Nephron (organoid): Measurements from ENCODE around the gene GALNT13.

ENCODE experiments used
- H3K27ac Mint-ChIP-seq, 3 experiments: 2 replicates each; pipeline ENCODE4 v1.8.0; 2020; ENCODE audit warnings: mixed read lengths in 3 of 3, mild to moderate bottlenecking in 2 of 3, moderate library complexity in 1 of 3
- H3K27me3 Mint-ChIP-seq: 2 replicates; pipeline ENCODE4 v1.8.0; 2021; ENCODE audit warnings: low read depth, mild to moderate bottlenecking, moderate library complexity, mixed read lengths
- H3K36me3 Mint-ChIP-seq: 2 replicates; pipeline ENCODE4 v1.8.0; 2020; ENCODE audit warnings: low read depth, mixed read lengths
- H3K4me1 Mint-ChIP-seq: 2 replicates; pipeline ENCODE4 v1.8.0; 2020; ENCODE audit warnings: mixed read lengths
- H3K4me3 Mint-ChIP-seq, 3 experiments: 2 replicates each; pipeline ENCODE4 v1.8.0; 2020; ENCODE audit warnings: mild to moderate bottlenecking in 3 of 3, mixed read lengths in 3 of 3, moderate library complexity in 2 of 3
- H3K9me3 Mint-ChIP-seq: 2 replicates; pipeline ENCODE4 v1.8.0; 2020; ENCODE audit warnings: mixed read lengths
- TF ChIP-seq, protein P1 (sequence below), 3 experiments: fragments of 200-600 bp; sonication (generic); IDR thresholded peaks; one replicate each; pipeline ENCODE4 v1.5.0; 2021; ENCODE audit warnings: antibody characterized with exemption in 3 of 3; ENCODE audit not compliant: unreplicated experiment in 3 of 3

GALNT13 gene

GRCh38 chr2:154455166-154455565, 583.4 kb downstream of the GALNT13 start:
- Mint-ChIP-seq H3K27ac (no peak overlapping the region), H3K4me3 (no peak overlapping the region), H3K4me1 (no peaks in the 10 kb centered on the region), H3K9me3 (no peaks in the 10 kb centered on the region), H3K27me3 (peaks cover 3% of the 10 kb centered on the region), H3K36me3 (no peaks in the 10 kb centered on the region)
- TF ChIP-seq, protein P1, sequence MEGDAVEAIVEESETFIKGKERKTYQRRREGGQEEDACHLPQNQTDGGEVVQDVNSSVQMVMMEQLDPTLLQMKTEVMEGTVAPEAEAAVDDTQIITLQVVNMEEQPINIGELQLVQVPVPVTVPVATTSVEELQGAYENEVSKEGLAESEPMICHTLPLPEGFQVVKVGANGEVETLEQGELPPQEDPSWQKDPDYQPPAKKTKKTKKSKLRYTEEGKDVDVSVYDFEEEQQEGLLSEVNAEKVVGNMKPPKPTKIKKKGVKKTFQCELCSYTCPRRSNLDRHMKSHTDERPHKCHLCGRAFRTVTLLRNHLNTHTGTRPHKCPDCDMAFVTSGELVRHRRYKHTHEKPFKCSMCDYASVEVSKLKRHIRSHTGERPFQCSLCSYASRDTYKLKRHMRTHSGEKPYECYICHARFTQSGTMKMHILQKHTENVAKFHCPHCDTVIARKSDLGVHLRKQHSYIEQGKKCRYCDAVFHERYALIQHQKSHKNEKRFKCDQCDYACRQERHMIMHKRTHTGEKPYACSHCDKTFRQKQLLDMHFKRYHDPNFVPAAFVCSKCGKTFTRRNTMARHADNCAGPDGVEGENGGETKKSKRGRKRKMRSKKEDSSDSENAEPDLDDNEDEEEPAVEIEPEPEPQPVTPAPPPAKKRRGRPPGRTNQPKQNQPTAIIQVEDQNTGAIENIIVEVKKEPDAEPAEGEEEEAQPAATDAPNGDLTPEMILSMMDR (IDR thresholded peaks at IDR 0.05; ENCODE audit: unreplicated experiment in 3 of 3), result no peak

DNA sequence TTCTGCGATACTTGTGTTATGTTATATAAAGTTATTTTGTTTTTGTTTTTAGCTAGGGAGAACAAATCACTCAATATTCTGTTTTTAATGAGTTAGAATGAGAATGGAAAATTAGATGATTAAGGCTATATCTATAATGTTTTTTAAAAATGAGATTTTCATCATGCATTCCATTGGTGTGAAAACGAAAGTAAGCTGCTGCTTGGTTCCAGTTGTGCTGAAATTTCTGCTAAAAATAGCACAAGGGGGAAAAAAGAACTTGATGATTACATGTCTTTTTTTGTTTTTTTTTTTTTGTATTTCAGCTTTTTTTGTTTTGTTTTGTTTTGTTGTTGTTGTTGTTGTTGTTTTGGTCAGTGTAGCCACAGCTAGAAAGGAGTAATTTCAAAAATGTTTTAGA, 584.1 kb downstream of the GALNT13 start:
- no peaks in the 10 kb centered on the region for H3K9me3 Mint-ChIP-seq
- TF ChIP-seq, protein P1 (IDR thresholded peaks at IDR 0.05; ENCODE audit: unreplicated experiment in 3 of 3), result no peak
- peaks cover 3% of the 10 kb centered on the region for H3K27me3 Mint-ChIP-seq
- H3K4me1 Mint-ChIP-seq, result no peaks in the 10 kb centered on the region
- no peak overlapping the region for H3K27ac Mint-ChIP-seq
- peak overlapping the region in 2 of 3 experiments; percentile 3 to 34 for H3K4me3 Mint-ChIP-seq
- H3K36me3 Mint-ChIP-seq, result no peaks in the 10 kb centered on the region

DNA sequence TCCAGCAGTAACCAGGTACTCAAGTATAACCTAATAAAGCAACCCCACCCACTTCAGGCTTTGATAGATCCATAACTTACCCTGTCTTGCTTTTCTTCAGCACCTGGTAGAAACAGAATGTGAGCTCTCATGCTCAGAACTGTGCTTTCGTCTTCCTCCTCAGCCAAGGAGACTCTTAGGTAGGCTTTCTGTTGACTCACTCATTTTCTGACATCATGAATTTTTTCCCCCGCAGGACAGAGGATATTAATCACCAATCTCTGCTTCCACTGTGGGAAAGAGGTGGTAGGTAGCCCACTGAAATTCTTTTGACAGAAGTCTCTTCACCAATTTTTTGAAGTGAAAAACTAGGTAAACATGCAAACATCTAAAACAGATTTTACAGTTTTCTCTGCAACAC, 585.6 kb downstream of the GALNT13 start:
- Mint-ChIP-seq H3K36me3 (no peaks in the 10 kb centered on the region), H3K4me1 (no peaks in the 10 kb centered on the region), H3K4me3 (no peak overlapping the region), H3K27ac (no peak overlapping the region), H3K27me3 (peaks cover 3% of the 10 kb centered on the region), H3K9me3 (no peaks in the 10 kb centered on the region)
- TF ChIP-seq, protein P1 (IDR thresholded peaks at IDR 0.05; ENCODE audit: unreplicated experiment in 3 of 3), result no peak

GRCh38 chr2:154459286-154459685, 587.6 kb downstream of the GALNT13 start:
- H3K27me3 Mint-ChIP-seq, result peaks cover 3% of the 10 kb centered on the region
- TF ChIP-seq, protein P1 (IDR thresholded peaks at IDR 0.05; ENCODE audit: unreplicated experiment in 3 of 3), result no peak
- H3K4me1 Mint-ChIP-seq, result no peaks in the 10 kb centered on the region
- no peaks in the 10 kb centered on the region for H3K9me3 Mint-ChIP-seq
- no peak overlapping the region for H3K4me3 Mint-ChIP-seq
- H3K36me3 Mint-ChIP-seq, result no peaks in the 10 kb centered on the region
- no peak overlapping the region for H3K27ac Mint-ChIP-seq

DNA sequence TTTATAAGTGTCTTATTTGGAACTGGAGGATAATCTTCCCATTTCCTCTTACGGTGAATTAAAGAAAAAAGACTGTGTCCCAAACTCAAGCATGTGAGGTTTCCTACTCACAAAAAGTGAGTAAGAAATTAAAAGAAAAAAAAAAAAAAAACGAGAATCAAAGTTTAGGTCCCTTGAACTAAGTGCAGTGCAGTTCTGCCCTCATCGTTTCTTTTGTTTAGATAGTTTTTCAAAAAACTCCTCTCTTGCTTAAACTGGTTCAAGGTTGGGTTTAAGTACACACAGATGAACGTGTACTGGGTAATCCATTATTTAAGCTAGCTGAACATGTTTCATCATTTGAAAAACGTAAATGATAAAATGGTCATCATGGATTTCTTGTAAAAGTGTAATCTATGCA, 590.9 kb downstream of the GALNT13 start:
- TF ChIP-seq, protein P1 (IDR thresholded peaks at IDR 0.05; ENCODE audit: unreplicated experiment in 3 of 3), result no peak
- H3K4me3 Mint-ChIP-seq, result no peak overlapping the region
- no peaks in the 10 kb centered on the region for H3K36me3 Mint-ChIP-seq
- no peaks in the 10 kb centered on the region for H3K4me1 Mint-ChIP-seq
- no peak overlapping the region for H3K27ac Mint-ChIP-seq
- no peaks in the 10 kb centered on the region for H3K27me3 Mint-ChIP-seq
- no peaks in the 10 kb centered on the region for H3K9me3 Mint-ChIP-seq

GRCh38 chr2:154466226-154466625, 594.5 kb downstream of the GALNT13 start:
- no peak overlapping the region for H3K27ac Mint-ChIP-seq
- H3K4me3 Mint-ChIP-seq, result no peak overlapping the region
- no peaks in the 10 kb centered on the region for H3K36me3 Mint-ChIP-seq
- no peaks in the 10 kb centered on the region for H3K27me3 Mint-ChIP-seq
- no peaks in the 10 kb centered on the region for H3K9me3 Mint-ChIP-seq
- TF ChIP-seq, protein P1 (IDR thresholded peaks at IDR 0.05; ENCODE audit: unreplicated experiment in 3 of 3), result no peak
- H3K4me1 Mint-ChIP-seq, result no peaks in the 10 kb centered on the region
